AG10803 (cell line): Measurements from ENCODE around the gene CCDC33.
A peak's percentile ranks its signal among the peaks of the same experiment; 100 is the strongest.

Source experiments
- DNase-seq: peaks from one replicate; pipeline ENCODE4 v3.0.0; 2010; ENCODE audit warnings: low read depth
- H3K4me3 ChIP-seq: 2 replicates; pipeline ENCODE4 v1.5.1; 2011; ENCODE audit warnings: mild to moderate bottlenecking, low read length, control low read depth
- TF ChIP-seq, protein P1 (sequence below): conservative IDR thresholded peaks from 2 replicates; pipeline ENCODE4 v1.5.1; 2011; ENCODE audit warnings: mild to moderate bottlenecking, low read length, control low read depth, inconsistent platforms

Gene CCDC33

DNA sequence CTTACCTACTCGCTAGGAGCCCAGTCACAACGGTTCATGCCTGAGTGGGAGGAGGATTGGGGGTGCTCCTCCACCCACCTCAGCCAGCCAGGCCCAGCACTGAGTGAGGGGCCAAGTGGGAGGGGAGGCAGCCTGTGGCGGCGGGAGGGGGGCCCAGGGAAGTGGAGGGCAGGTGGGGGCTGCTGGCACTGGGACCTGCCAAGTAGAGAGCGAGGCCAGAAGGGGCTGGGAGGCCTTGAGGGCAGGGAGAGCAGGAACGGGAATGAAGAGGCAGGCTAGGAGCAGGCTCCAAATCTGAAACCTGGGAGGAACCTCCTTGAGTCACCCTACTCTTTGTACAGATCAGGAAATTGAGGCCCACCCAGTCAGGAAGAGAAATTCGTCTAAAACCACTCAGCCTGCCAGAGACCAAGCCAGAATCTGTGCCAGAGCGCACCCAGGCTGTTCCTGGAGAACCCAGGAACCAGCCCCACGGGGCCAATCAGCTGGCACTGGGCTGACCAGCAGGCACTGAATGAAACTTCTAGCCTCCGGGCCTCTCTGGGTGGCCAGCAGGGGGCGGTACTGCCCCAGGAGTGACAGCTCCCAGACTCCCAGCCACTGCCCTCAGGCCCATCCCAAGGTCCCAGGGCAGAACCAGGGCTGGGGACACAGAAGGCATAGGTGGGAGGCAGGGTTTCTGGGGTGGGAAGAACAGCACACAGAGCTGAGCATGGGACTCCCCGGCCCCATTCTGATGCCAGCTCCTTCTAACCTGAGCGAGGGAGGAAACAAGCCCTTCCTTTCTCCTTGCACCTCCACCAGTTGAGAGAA is 146.1 kb downstream of the CCDC33 start:
- no peak overlapping the region for H3K4me3 ChIP-seq
- DNase-seq: peak; percentile 70
- TF ChIP-seq, protein P1, sequence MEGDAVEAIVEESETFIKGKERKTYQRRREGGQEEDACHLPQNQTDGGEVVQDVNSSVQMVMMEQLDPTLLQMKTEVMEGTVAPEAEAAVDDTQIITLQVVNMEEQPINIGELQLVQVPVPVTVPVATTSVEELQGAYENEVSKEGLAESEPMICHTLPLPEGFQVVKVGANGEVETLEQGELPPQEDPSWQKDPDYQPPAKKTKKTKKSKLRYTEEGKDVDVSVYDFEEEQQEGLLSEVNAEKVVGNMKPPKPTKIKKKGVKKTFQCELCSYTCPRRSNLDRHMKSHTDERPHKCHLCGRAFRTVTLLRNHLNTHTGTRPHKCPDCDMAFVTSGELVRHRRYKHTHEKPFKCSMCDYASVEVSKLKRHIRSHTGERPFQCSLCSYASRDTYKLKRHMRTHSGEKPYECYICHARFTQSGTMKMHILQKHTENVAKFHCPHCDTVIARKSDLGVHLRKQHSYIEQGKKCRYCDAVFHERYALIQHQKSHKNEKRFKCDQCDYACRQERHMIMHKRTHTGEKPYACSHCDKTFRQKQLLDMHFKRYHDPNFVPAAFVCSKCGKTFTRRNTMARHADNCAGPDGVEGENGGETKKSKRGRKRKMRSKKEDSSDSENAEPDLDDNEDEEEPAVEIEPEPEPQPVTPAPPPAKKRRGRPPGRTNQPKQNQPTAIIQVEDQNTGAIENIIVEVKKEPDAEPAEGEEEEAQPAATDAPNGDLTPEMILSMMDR: peak; percentile 94

DNA sequence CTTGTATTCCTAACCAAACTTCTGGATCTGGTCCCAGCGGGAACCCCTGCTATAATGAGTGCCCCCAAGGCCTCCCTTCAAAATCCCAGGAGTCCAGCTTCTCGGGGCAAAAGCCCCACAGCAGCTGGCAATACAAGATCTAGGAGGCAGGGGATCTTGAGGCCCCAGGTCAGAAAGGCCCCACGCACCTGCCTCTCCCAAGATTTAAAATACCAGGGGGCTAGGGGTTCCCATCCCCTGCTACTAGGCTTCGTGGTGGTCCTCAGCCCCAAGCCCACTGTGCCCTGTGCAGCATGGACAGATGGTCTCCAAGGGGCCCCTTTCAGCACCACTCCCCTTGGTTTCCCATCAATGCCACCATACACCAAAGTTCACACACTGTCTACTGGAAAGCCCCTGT is 147.2 kb downstream of the CCDC33 start:
- no peak overlapping the region for H3K4me3 ChIP-seq
- TF ChIP-seq, protein P1: no peak
- DNase-seq: no peak

- no peak for DNase-seq
- no peak overlapping the region for H3K4me3 ChIP-seq
- TF ChIP-seq, protein P1: no peak
Observed at GRCh38 chr15:74383695-74384565, 147.8 kb downstream of the CCDC33 start.

DNA sequence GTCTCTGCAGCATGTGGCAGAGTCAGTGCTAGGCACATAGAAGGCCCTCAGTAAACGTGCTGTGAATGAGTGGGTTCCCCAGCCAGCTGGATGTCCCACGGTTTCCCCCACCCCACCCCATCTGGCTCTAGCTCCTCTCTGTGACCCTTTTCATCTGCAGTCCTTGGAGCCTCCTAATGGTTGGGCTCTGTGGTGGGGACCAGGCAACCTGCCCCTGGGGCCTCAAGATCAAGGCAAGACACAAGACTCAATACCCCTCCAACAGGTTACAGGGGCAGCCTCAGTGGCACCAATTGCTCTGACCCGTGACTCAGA is 148.4 kb downstream of the CCDC33 start:
- TF ChIP-seq, protein P1: no peak
- no peak overlapping the region for H3K4me3 ChIP-seq

GRCh38 chr15:74384881-74385643 is 148.9 kb downstream of the CCDC33 start:
- no peak for DNase-seq
- TF ChIP-seq, protein P1: no peak
- no peak overlapping the region for H3K4me3 ChIP-seq

More for the DNA sequence above, 148.4 kb downstream of the CCDC33 start:
- no peak for DNase-seq

DNA sequence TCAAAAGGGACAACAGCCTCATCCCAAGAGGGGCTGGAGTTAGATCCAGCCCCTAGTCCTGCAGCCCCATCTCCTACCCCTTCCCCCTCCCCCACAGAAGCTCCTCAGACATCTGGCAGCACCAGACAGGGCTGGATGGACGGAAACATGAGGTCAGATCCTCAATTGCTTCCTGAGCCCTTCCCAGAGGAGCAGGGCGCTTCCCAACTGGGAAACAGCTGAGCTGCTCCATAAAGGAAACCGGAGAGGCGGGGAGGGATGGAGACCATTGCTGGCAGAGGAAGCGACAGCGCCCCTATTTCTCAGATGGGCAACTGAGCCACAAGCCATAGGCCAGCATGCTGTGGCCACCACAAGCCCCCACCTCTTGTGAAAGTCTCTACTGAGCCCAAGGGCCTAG is 149.6 kb downstream of the CCDC33 start:
- no peak for DNase-seq
- TF ChIP-seq, protein P1: no peak
- no peak overlapping the region for H3K4me3 ChIP-seq
